A172 (cell line): ENCODE measurements around the gene PALLD. TPM values are rescaled to one million over a fixed set of nuclear protein-coding genes. Genes with fewer than 3 reads are reported as not detected.

ENCODE experiments used
- DNase-seq: peaks from one replicate; pipeline ENCODE4 v3.0.0-alpha.2; 2015; ENCODE audit warnings: low spot score
- total RNA-seq: library from RNA; depleted of rRNA; stranded (reverse); fragments of >200 nt; shearing (Covaris generic); gene quantifications from 2 replicates; pipeline ENCODE4 v1.2.3, GENCODE V29; 2014

The PALLD gene
- total RNA-seq, 1 experiment from 2014 or later = 17.9 TPM

- DNase-seq = no peak
Measured at GRCh38 chr4:168524897-168525296, 28.0 kb downstream of the PALLD start.

- no peak for DNase-seq
Measured at GRCh38 chr4:168527560-168527959, 30.7 kb downstream of the PALLD start.

GRCh38 chr4:168528131-168528949, 31.5 kb downstream of the PALLD start:
- DNase-seq = peak; percentile 37

- DNase-seq = no peak
Measured at GRCh38 chr4:168529257-168529656, 32.4 kb downstream of the PALLD start.

- no peak for DNase-seq
Measured at GRCh38 chr4:168531305-168531704, 34.5 kb downstream of the PALLD start.

GRCh38 chr4:168534535-168534934, 37.7 kb downstream of the PALLD start:
- DNase-seq = no peak

GRCh38 chr4:168535689-168536088, 38.8 kb downstream of the PALLD start:
- no peak for DNase-seq

- DNase-seq = no peak
Measured at GRCh38 chr4:168536448-168536847, 39.6 kb downstream of the PALLD start.

- DNase-seq = no peak
Measured at GRCh38 chr4:168537086-168537485, 40.2 kb downstream of the PALLD start.

- DNase-seq = no peak
Measured at GRCh38 chr4:168537571-168537970, 40.7 kb downstream of the PALLD start.

GRCh38 chr4:168538632-168539031, 41.8 kb downstream of the PALLD start:
- DNase-seq = no peak

GRCh38 chr4:168540086-168540485, 43.2 kb downstream of the PALLD start:
- DNase-seq = peak; percentile 85

- DNase-seq = no peak
Measured at GRCh38 chr4:168540503-168541265, 43.8 kb downstream of the PALLD start.

GRCh38 chr4:168541266-168541953, 44.6 kb downstream of the PALLD start:
- DNase-seq = peak; percentile 70

- no peak for DNase-seq
Measured at GRCh38 chr4:168549143-168549542, 52.3 kb downstream of the PALLD start.

GRCh38 chr4:168550064-168550766, 53.4 kb downstream of the PALLD start:
- DNase-seq = no peak

GRCh38 chr4:168551211-168551610, 54.4 kb downstream of the PALLD start:
- DNase-seq = peak; percentile 54

- peak; percentile 27 for DNase-seq
Measured at GRCh38 chr4:168551945-168552695, 55.3 kb downstream of the PALLD start.

GRCh38 chr4:168553714-168554370, 57.0 kb downstream of the PALLD start:
- no peak for DNase-seq

- DNase-seq = no peak
Measured at GRCh38 chr4:168555437-168555836, 58.6 kb downstream of the PALLD start.
